A673 (cell line): Measurements from ENCODE around the gene ME3. TPM values are rescaled to one million over a fixed set of nuclear protein-coding genes. Genes with fewer than 3 reads are reported as not detected.

Experiments
- BruUV-seq: library from RNA; stranded (reverse); fragments of 400-500 nt; replicated peaks from 2 replicates; lab custom pipeline; 2021; lab: Mats Ljungman, UMichigan
- CTCF ChIA-PET: fragments of 300-600 bp; sonication (Branson Sonifier 250); formaldehyde crosslinking; loops from one replicate; lab custom pipeline; 2022; ENCODE audit warnings: antibody characterized with exemption; lab: Charles Lee
- POLR2A ChIA-PET: fragments of 300-600 bp; sonication (Branson Sonifier 250); formaldehyde crosslinking; loops from one replicate; lab custom pipeline; 2022; ENCODE audit warnings: antibody characterized with exemption; ENCODE audit not compliant: low non-redundant PET; lab: Charles Lee
- DNase-seq: peaks from one replicate; pipeline ENCODE4 v3.0.0-alpha.2; 2015; ENCODE audit warnings: low spot score
- H3K27ac ChIP-seq: fragments of 200-600 bp; sonication (generic); 2 replicates; pipeline ENCODE4 v1.5.1; 2016; ENCODE audit warnings: mixed run types, low read depth, mild to moderate bottlenecking, mixed read lengths, antibody characterized with exemption, low read length; ENCODE audit not compliant: poor library complexity, severe bottlenecking
- H3K27me3 ChIP-seq: fragments of 200-600 bp; sonication (generic); replicated peaks from 2 replicates; pipeline ENCODE4 v1.6.1; 2017; ENCODE audit warnings: mixed run types, low read depth, mild to moderate bottlenecking, mixed read lengths, antibody characterized with exemption, low read length; ENCODE audit not compliant: insufficient read depth, poor library complexity
- H3K36me3 ChIP-seq: fragments of 200-600 bp; sonication (generic); 2 replicates; pipeline ENCODE4 v1.6.1; 2016; ENCODE audit warnings: mixed run types, mild to moderate bottlenecking, mixed read lengths, antibody characterized with exemption, low read length; ENCODE audit not compliant: insufficient read depth, poor library complexity, severe bottlenecking
- H3K4me1 ChIP-seq: fragments of 200-600 bp; sonication (generic); 2 replicates; pipeline ENCODE4 v1.6.1; 2017; ENCODE audit warnings: mixed run types, mild to moderate bottlenecking, mixed read lengths, antibody characterized with exemption, low read length; ENCODE audit not compliant: insufficient read depth, poor library complexity, severe bottlenecking
- H3K4me3 ChIP-seq: fragments of 200-600 bp; sonication (generic); 2 replicates; pipeline ENCODE4 v1.5.1; 2016; ENCODE audit warnings: low read depth, mixed run types, mild to moderate bottlenecking, mixed read lengths, low read length; ENCODE audit not compliant: poor library complexity, severe bottlenecking
- H3K9me3 ChIP-seq: fragments of 200-600 bp; sonication (generic); 2 replicates; pipeline ENCODE4 v1.6.1; 2016; ENCODE audit warnings: mixed run types, low read depth, mild to moderate bottlenecking, mixed read lengths, antibody characterized with exemption, low read length; ENCODE audit not compliant: poor library complexity, severe bottlenecking
- CTCF ChIP-seq: fragments of 300-800, 200-600 bp; sonication (generic); conservative IDR thresholded peaks from 2 replicates; pipeline ENCODE4 v1.5.1; 2017; ENCODE audit warnings: low read depth, mild to moderate bottlenecking, antibody characterized with exemption, low read length, moderate library complexity, mixed read lengths
- EZH2 ChIP-seq: fragments of 200-600 bp; sonication (generic); IDR thresholded peaks from 2 replicates; pipeline ENCODE4 v1.6.1; 2017; ENCODE audit warnings: borderline replicate concordance, low read depth, mild to moderate bottlenecking, mixed read lengths, antibody characterized with exemption, low read length; ENCODE audit not compliant: poor library complexity, severe bottlenecking
- intact Hi-C: fragments of 100-400 bp; cut with micrococcal nuclease; formaldehyde crosslinking; loops from one replicate; pipeline ENCODE4 v1.10.0; 2022; ENCODE audit not compliant: unreplicated experiment
- total RNA-seq: library from RNA; stranded (reverse); gene quantifications from 2 replicates; pipeline ENCODE4 v1.2.3, GENCODE V29; 2021

The ME3 gene
- total RNA-seq, 1 experiment from 2014 or later = 7.6 TPM

GRCh38 chr11:86717817-86718501, 45.5 kb upstream of the ME3 start:
- Histone ChIP-seq H3K4me3 (no peak overlapping the region), H3K27ac (no peak overlapping the region), H3K36me3 (no peaks in the 10 kb centered on the region), H3K27me3 (no peaks in the 10 kb centered on the region), H3K4me1 (peaks cover 9% of the 10 kb centered on the region), H3K9me3 (peaks cover 6% of the 10 kb centered on the region)
- POLR2A ChIA-PET = no interaction called here
- CTCF ChIA-PET = no interaction called here
- intact Hi-C loops = no loop called here
- BruUV-seq = no TSS peak
- no peak for TF ChIP-seq EZH2
- no peak for TF ChIP-seq CTCF
- no peak for DNase-seq

- peaks cover 9% of the 10 kb centered on the region for H3K4me1 ChIP-seq
- no peaks in the 10 kb centered on the region for H3K36me3 ChIP-seq
These were observed 43.2 kb upstream of the ME3 start for GRCh38 chr11:86715611-86716010.

GRCh38 chr11:86713552-86713951, 41.1 kb upstream of the ME3 start:
- ChIA-PET POLR2A (no interaction called here), CTCF (no interaction called here)
- no peaks in the 10 kb centered on the region for H3K4me1 ChIP-seq
- intact Hi-C loops = no loop called here
- no peaks in the 10 kb centered on the region for H3K27me3 ChIP-seq
- no peak for TF ChIP-seq EZH2
- TF ChIP-seq CTCF = no peak
- no peaks in the 10 kb centered on the region for H3K36me3 ChIP-seq
- no peaks in the 10 kb centered on the region for H3K9me3 ChIP-seq
- H3K4me3 ChIP-seq = no peak overlapping the region
- DNase-seq = peak; percentile 43
- BruUV-seq = no TSS peak
- no peak overlapping the region for H3K27ac ChIP-seq

More at GRCh38 chr11:86715611-86716010, 43.2 kb upstream of the ME3 start:
- TF ChIP-seq EZH2 (no peak), CTCF (no peak)
- Histone ChIP-seq H3K27me3 (no peaks in the 10 kb centered on the region), H3K9me3 (no peaks in the 10 kb centered on the region), H3K27ac (no peak overlapping the region), H3K4me3 (no peak overlapping the region)
- BruUV-seq = no TSS peak
- ChIA-PET POLR2A (no interaction called here), CTCF (no interaction called here)
- intact Hi-C loops = no loop called here
- DNase-seq = no peak
